GM10266 (cell line): ENCODE results near the gene ZNF362.
"Not testable (repeated sequence)": the region's sequence is repeated elsewhere in the genome, so short reads cannot be mapped to it uniquely, and the experiment has no call there.

ENCODE experiments used
- DNase-seq: peaks from one replicate; pipeline ENCODE4 v3.0.0; 2012; ENCODE audit errors: extremely low spot score
- TF ChIP-seq, protein P1 (sequence below): IDR thresholded peaks from 2 replicates; pipeline ENCODE4 v1.5.1; 2012; ENCODE audit warnings: mild to moderate bottlenecking, low read depth; ENCODE audit not compliant: control insufficient read depth, insufficient read depth; ENCODE audit errors: missing control alignments

Gene ZNF362

DNA sequence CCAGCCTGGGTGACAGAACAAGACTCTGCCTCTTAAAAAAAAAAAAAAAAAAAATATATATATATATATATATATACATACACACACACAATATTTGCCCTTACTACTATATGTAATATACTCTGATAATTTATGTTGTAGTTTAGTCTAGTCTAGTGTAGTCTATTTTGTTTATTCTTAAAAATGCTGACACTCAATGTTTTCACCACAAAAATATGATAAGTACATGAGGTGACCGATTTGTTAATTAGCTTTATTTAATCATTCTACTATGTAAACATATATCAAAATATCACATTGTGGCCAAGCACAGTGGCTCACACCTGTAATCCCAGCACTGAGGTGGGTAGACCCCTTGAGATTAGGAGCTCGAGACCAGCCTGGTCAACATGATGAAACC is 19.8 kb upstream of the ZNF362 start:
- DNase-seq = no peak
- TF ChIP-seq, protein P1, sequence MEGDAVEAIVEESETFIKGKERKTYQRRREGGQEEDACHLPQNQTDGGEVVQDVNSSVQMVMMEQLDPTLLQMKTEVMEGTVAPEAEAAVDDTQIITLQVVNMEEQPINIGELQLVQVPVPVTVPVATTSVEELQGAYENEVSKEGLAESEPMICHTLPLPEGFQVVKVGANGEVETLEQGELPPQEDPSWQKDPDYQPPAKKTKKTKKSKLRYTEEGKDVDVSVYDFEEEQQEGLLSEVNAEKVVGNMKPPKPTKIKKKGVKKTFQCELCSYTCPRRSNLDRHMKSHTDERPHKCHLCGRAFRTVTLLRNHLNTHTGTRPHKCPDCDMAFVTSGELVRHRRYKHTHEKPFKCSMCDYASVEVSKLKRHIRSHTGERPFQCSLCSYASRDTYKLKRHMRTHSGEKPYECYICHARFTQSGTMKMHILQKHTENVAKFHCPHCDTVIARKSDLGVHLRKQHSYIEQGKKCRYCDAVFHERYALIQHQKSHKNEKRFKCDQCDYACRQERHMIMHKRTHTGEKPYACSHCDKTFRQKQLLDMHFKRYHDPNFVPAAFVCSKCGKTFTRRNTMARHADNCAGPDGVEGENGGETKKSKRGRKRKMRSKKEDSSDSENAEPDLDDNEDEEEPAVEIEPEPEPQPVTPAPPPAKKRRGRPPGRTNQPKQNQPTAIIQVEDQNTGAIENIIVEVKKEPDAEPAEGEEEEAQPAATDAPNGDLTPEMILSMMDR = no peak

DNA sequence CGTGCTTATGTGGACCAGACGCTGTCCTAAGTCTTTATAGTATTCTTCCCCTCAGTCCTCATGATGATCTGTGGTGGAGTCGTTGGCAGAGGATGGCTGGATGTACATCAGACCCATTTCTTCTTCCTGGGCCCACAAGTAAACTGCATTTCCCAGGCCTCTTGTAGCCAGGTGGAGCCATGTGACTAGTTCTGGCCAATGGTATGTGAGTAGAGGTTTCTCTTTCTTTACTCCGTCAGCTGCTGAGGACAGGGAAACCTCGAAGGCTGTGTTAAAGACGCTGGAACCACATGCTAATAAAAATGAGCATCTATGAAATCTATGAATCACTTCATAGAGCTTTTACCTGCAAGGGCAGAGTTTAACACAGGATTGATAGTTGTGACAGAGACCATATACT is 18.7 kb upstream of the ZNF362 start:
- DNase-seq = no peak
- TF ChIP-seq, protein P1 = no peak

DNA sequence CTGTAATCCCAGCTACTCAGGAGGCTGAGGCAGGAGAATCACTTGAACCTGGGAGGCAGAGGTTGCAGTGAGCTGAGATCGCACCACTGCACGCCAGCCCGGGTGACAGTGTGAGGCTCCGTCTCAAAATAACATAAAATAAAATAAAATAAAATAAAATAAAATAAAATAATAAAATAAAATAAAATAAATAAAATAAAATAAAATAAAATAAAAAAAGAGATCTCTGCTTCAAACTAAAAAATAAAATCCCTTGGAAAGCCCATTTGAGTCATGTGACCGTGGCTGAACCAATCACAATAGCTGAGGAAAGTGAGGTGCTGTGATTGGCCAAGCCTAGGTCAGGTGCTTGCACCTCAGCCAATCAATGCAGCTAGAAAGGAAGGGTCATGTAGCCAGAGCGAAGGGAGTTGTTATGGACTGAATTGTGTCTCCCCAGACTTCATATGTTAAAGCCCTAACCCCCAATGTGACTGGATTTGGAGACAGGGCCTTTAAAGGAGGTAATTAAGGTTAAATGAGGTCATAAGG is 18.0 kb upstream of the ZNF362 start:
- DNase-seq = not testable (repeated sequence)

DNA sequence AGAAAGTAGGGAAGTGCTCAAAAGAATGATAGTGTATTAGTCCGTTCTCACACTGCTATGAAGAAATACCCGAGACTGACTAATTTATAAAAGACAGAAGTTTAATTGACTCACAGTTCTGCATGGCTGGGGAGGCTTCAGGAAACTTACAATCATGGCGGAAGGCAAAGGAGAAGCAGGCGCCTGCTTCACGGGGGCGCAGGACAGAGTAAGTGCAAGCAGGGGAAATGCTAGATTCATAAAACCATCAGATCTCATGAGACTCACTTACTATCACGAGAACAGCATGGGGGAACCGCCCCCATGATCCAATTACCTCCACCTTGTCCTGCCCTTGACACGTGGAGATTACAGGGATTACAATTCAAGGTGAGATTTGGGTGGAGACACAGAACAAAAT is 16.9 kb upstream of the ZNF362 start:
- not testable (repeated sequence) for DNase-seq

DNA sequence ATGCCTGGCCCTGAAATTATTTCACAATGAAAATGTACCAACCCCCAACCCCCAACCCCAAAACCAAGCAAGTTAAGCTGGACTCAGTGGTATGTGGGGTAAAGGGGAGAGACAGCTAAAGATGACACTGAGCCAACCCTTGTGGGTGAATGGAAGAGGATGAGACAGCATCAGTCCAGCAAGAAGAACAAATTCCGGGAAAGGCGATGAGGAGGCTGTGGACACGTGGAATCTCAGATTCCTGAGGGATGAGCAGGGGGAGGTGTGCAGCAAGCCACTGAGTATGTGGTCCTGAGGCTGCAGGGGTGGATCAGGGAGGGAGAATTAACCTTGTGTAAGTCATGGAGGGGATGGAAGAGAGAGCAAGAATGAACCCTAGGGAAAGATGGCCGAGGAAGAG is 14.4 kb upstream of the ZNF362 start:
- TF ChIP-seq, protein P1 = no peak
- DNase-seq = no peak

DNA sequence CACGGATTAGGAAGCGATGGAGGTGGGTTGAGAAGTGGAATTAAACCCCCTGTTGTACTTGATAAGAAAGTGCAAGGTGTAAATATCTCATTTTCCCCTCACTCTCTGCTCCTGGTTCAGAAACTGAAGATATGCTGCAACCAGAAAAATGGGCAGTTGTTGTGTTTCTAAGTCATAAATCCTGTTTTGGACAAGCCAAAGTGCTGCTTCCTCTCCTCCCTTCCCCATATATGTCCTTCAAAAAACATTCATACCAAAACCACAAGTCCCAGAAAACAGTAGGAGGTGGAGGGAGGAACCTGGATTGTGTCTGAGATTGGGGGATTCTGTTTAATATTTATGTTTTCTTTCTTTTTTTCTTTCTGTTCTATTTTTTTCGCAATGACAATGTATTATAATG is 13.6 kb upstream of the ZNF362 start:
- TF ChIP-seq, protein P1 = no peak
- DNase-seq = no peak

DNA sequence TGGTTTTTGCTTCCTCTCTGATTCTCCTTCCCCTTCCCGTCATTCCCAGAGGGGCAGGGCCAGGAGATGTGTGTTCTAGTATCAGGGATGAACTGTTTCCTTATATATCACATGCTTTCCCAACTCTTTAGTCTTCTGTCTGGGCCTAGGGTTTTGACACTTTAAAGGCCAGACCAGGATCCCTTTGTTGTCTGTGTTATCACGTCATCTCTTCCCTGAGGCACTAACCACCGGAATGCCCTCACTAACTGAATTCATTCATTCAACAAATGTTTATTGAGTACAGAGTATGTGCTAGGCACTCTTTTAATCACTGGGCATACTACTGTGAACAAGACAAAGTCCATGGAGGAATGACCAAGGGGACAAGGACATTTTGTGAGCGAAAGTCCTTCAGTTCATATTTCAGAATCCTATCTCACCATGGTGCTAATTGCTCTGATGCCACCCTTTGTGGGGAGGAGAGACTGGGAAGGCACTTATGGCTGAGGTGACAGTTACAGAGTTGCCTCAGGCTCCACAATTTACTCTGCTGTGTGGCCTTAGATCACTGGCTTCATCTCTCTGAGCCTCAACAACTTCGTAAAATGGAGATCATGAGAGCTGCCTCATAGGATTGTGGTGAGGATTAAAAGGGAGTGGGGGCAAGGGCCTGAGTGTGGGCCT is 12.0 kb upstream of the ZNF362 start:
- TF ChIP-seq, protein P1 = no peak
- no peak for DNase-seq

DNA sequence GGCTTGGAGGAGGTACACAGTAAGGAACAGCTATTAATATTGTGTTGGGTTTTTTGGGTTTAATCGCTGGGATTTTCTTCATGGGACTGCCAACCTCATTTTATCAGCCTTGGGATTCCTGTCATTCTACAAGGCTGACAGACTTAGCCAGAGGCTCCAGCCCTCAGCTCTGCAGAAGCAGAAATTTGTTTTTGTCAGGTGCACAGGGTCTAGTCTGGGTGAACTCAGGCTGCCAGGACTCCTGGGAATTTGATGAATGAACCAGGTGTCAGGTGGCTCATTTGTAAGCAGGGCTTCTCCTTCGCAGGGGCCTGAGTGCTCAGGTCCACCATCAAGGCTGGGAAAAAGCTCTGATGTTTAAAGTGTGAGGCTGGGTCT is 11.5 kb upstream of the ZNF362 start:
- TF ChIP-seq, protein P1 = no peak
- DNase-seq = no peak

DNA sequence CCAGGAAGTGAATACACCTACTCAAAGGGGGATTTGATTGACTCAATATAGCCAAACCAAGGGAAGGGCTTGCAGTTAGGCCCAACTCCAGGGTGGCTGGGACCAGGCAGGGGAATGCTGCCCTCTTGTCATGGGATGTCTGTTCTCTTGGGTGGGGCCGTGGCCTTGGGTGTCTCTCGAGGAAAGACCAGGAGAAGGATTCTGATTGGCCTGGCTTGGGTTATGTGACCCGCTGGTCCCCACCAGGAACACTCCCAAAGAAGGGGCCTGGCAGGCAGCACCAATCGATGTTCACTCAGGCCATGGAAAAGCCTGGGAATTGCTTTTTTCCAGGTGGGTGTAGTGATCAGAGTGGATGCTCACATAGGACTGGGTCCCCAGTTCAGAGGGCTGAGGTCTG is 10.1 kb upstream of the ZNF362 start:
- TF ChIP-seq, protein P1 = no peak
- DNase-seq = no peak
